Measurements from ENCODE around the gene SP9.

The SP9 gene

DNA sequence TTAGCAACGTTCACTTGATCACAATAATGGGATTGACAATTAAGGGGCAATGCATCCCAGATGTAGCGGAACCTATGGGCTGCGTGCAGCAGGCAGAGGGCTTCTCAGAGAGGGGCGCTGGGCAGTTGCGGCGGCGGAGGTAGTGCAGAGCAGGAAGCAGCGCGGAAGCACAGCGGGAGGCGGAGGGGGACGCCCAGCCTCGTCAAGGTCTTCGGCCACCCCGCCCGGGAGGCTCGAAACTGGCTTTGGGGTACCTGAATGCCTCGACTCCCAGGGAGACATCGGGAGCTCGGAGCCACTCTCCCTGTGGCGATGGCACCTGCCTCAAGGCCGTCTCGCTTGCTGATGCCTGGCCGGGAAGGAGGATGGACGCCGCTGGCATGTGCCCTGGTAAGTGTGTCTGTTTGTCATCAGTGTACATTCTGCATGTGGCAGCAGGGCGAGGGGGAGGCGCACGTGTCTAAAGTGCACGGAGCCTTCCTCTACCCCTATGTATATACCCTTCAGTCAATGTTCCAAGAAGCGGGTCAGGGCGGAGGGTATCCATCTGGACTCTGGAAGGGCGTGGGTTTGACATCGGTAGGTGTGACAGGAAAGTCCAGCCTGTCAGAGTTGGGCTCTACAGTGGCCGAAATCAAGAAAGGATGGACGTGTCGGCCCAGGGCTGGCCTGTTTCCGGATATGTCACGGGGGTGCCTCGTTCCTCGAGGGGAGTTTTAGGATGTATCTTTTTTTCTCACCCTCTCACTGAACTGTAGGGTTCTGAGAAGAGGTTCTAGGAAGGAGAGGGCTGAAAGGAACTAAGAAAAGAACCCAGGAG is 7.5 kb upstream of the SP9 start:
- Histone ChIP-seq H3K27me3 (ENCODE audit: insufficient read depth, low read length) (peaks cover 84% of the 10 kb centered on the region), H3K9me3 (ENCODE audit: insufficient read depth, low read depth, low read length) (peaks cover 3% of the 10 kb centered on the region; the same call in 1 of the 2 replicates), H3K4me1 (ENCODE audit: insufficient read depth, low read length) (peaks cover 20% of the 10 kb centered on the region; the same call in 1 of the 2 replicates), H3K36me3 (ENCODE audit: insufficient read depth, low read depth, low read length) (no peaks in the 10 kb centered on the region), H3K9ac (ENCODE audit: low read depth, low read length) (no peak overlapping the region), H3K4me3 (ENCODE audit: low read length) (peak overlapping the region; percentile 75), H3K27ac (ENCODE audit: low read length) (no peak overlapping the region)

DNA sequence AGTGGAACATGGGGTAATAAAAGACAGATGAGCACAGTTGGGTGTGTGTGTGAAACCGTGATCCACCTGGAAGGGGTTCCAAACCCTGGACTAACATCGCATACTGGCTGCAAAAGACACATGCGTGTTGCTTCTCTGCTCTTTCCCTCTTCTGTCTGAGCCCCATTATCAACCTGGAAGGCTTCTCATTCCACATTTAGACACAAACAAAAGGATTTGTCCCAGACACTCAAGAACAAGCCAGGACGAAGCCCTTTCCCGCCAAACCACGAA is 7.0 kb upstream of the SP9 start:
- Histone ChIP-seq H3K9ac (ENCODE audit: low read depth, low read length) (no peak overlapping the region), H3K4me1 (ENCODE audit: insufficient read depth, low read length) (peaks cover 25% of the 10 kb centered on the region; the same call in 1 of the 2 replicates), H3K36me3 (ENCODE audit: insufficient read depth, low read depth, low read length) (no peaks in the 10 kb centered on the region), H3K9me3 (ENCODE audit: insufficient read depth, low read depth, low read length) (peaks cover 3% of the 10 kb centered on the region; the same call in 1 of the 2 replicates), H3K27ac (ENCODE audit: low read length) (no peak overlapping the region), H3K27me3 (ENCODE audit: insufficient read depth, low read length) (peaks cover 89% of the 10 kb centered on the region), H3K4me3 (ENCODE audit: low read length) (peak overlapping the region; percentile 55; the same call in 1 of the 2 replicates)

DNA sequence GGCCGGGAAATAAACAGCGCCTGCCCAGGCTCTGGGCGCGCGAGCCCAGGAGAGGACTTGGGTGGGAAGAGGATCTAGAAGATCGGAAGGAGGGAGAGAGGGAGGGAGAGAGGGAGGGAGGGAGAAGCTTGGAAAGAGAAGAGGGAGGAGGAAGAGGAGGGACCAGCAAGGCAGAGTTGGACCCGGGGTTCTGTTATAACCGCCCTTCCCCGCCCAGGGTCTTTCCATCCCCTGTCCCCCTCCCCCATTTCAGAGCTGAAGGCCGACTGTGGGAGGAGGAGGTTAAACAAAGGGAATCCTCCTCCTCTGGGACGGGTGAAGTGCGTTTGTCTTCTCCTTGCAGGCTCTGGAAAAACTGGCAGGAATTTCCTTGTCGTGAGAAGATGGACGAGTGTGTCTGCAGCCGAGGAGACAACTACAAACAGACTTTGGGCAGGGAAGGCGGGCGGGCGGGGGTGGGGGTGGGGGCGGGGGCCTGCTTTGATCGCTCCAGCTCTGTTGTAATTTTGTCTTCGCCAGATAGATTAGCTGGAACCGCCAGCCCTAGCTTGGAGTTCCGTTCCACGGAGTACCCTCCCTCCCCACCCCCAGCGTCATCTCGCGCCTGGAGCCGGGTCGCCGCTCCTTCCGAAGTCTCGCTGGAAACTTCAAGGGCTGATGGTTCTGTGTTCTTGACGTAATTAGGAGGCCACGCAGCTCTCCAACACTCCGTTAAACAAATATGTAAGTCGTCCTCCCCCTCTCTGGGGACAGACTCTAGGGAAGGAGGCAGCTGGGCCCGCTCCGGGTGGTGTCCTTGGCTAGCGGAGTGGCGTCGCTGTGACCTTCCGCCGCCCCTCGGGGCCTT is 6.4 kb upstream of the SP9 start:
- H3K36me3 ChIP-seq (ENCODE audit: insufficient read depth, low read depth, low read length) = no peaks in the 10 kb centered on the region
- H3K4me1 ChIP-seq (ENCODE audit: insufficient read depth, low read length) = peaks cover 27% of the 10 kb centered on the region; the same call in 1 of the 2 replicates
- peaks cover 95% of the 10 kb centered on the region for H3K27me3 ChIP-seq (ENCODE audit: insufficient read depth, low read length)
- H3K27ac ChIP-seq (ENCODE audit: low read length) = no peak overlapping the region
- no peak overlapping the region for H3K9ac ChIP-seq (ENCODE audit: low read depth, low read length)
- peaks cover 3% of the 10 kb centered on the region; the same call in 1 of the 2 replicates for H3K9me3 ChIP-seq (ENCODE audit: insufficient read depth, low read depth, low read length)
- H3K4me3 ChIP-seq (ENCODE audit: low read length) = peak overlapping the region; percentile 55

DNA sequence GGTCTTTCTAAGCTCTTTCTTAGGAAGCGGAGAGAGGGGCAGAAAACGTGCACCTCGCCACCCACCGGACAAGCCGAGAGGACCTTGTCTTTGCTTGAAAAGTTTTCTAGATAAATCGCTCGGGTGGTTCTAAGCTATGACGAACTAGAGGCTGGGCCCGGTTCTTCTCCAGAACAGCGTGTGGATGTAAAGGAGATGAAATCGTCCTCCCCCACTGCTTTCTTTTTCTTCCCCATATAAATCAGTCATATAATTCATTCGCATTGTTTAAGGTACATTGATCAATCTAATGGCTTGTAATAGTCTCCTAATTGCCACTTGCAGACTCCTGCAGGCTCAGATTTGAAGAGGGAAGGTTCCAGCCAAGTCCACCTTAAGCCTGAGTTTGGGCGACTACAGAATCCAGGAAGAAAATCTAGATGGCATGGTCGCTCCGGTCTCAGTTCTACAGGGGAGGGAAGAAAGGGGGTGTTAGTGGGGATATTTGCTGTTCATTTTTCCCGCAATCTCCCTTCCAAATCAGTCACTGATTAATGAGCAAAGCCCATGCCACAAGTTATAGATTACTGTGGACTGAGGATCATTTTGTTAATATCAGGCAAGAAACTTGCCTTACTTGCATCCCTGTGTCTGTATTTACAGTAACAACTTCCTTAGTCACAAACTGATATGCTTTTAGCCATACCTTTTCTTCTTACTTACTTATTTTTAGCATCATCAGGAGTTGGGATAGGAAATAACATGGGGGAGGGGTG is 5.6 kb upstream of the SP9 start:
- no peaks in the 10 kb centered on the region for H3K36me3 ChIP-seq (ENCODE audit: insufficient read depth, low read depth, low read length)
- peaks cover 31% of the 10 kb centered on the region; the same call in 1 of the 2 replicates for H3K4me1 ChIP-seq (ENCODE audit: insufficient read depth, low read length)
- peaks cover 3% of the 10 kb centered on the region; the same call in 1 of the 2 replicates for H3K9me3 ChIP-seq (ENCODE audit: insufficient read depth, low read depth, low read length)
- no peak overlapping the region for H3K27ac ChIP-seq (ENCODE audit: low read length)
- H3K9ac ChIP-seq (ENCODE audit: low read depth, low read length) = no peak overlapping the region
- H3K4me3 ChIP-seq (ENCODE audit: low read length) = peak overlapping the region; percentile 51
- H3K27me3 ChIP-seq (ENCODE audit: insufficient read depth, low read length) = peaks cover 100% of the 10 kb centered on the region

DNA sequence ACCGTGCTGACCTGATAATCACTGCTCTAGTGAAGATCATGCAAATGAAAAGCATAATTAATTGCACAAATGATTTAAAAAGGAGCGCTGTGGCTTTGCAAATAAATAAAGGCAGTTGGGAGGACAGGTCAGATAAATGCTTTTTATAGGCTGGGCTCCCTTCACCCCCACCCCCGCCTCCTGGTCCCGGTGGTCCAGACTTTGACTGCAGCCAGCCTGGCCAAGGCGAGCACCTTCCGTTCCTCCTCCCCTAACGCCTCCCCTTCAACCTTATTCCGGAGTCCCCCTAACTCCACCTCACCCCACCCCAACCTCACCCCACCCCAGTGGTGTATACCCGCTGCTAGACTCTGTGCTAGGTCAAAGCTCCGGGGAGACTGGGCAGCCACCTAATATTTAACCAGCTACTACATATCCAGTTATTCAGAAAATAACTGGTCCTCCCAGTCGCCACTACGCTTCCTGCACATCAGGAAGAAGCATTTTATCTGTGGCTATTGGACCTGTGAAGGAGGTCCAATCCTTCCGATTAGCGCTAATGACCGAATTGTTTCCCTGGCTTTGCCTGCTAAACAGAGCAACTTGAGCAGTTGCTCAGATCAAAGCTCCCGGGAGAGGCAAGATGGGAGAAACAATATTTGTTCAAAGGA is 3.7 kb upstream of the SP9 start:
- peaks cover 100% of the 10 kb centered on the region for H3K27me3 ChIP-seq (ENCODE audit: insufficient read depth, low read length)
- peaks cover 3% of the 10 kb centered on the region; the same call in 1 of the 2 replicates for H3K9me3 ChIP-seq (ENCODE audit: insufficient read depth, low read depth, low read length)
- no peak overlapping the region for H3K27ac ChIP-seq (ENCODE audit: low read length)
- H3K4me1 ChIP-seq (ENCODE audit: insufficient read depth, low read length) = peaks cover 35% of the 10 kb centered on the region; the same call in 1 of the 2 replicates
- H3K9ac ChIP-seq (ENCODE audit: low read depth, low read length) = no peak overlapping the region
- H3K4me3 ChIP-seq (ENCODE audit: low read length) = peak overlapping the region; percentile 10; the same call in 1 of the 2 replicates
- no peaks in the 10 kb centered on the region for H3K36me3 ChIP-seq (ENCODE audit: insufficient read depth, low read depth, low read length)

DNA sequence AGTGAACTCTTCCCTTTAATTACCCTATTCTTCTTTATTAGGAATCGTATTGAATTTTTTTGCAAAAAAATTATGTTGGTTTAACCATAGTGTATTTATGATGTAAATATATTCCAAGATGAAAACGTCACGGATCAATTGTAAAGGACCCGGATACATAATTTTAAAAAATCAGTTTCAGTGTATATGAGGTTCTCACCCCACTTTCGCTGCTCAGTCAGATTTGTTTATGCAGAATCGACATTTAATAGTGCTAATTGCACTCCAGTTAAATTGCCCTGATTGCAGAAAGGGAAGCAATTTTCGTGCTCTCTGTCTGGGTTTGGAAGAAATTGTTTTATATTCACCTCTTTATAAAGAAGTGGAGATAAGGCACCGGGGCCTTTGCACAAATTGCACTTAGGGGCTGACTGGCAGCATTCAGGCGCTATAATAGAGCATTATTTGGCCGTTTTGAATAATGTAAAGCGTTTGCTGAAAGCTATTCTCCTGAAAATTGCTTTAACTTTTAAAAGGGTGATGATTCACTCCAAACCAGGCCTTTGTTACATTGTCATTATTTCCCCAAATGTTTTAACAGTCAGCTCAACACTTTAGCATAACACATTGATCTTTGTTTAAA is 3.0 kb upstream of the SP9 start:
- peaks cover 3% of the 10 kb centered on the region; the same call in 1 of the 2 replicates for H3K9me3 ChIP-seq (ENCODE audit: insufficient read depth, low read depth, low read length)
- no peaks in the 10 kb centered on the region for H3K36me3 ChIP-seq (ENCODE audit: insufficient read depth, low read depth, low read length)
- H3K4me1 ChIP-seq (ENCODE audit: insufficient read depth, low read length) = peaks cover 33% of the 10 kb centered on the region; the same call in 1 of the 2 replicates
- peaks cover 100% of the 10 kb centered on the region for H3K27me3 ChIP-seq (ENCODE audit: insufficient read depth, low read length)
- peak overlapping the region; percentile 59; the same call in 1 of the 2 replicates for H3K4me3 ChIP-seq (ENCODE audit: low read length)
- H3K27ac ChIP-seq (ENCODE audit: low read length) = no peak overlapping the region
- H3K9ac ChIP-seq (ENCODE audit: low read depth, low read length) = no peak overlapping the region

DNA sequence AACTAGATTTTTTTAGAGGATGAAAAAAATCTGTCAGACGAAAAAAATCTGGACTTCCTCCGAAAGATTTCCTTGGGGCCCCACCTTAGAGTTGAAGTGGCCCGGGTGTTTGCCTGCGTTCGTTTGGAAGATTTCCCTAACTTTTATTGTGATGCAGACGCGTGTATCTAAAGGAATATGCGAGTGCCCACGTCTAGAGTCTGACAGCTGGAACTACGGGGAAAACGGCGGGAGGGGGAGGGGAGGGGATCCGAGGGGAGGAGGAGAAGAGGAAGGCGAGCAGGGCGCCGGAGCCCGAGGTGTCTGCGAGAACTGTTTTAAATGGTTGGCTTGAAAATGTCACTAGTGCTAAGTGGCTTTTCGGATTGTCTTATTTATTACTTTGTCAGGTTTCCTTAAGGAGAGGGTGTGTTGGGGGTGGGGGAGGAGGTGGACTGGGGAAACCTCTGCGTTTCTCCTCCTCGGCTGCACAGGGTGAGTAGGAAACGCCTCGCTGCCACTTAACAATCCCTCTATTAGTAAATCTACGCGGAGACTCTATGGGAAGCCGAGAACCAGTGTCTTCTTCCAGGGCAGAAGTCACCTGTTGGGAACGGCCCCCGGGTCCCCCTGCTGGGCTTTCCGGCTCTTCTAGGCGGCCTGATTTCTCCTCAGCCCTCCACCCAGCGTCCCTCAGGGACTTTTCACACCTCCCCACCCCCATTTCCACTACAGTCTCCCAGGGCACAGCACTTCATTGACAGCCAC is 2.4 kb upstream of the SP9 start:
- H3K4me3 ChIP-seq (ENCODE audit: low read length) = peak overlapping the region; percentile 59; the same call in 1 of the 2 replicates
- H3K27ac ChIP-seq (ENCODE audit: low read length) = no peak overlapping the region
- H3K4me1 ChIP-seq (ENCODE audit: insufficient read depth, low read length) = peaks cover 30% of the 10 kb centered on the region; the same call in 1 of the 2 replicates
- H3K36me3 ChIP-seq (ENCODE audit: insufficient read depth, low read depth, low read length) = no peaks in the 10 kb centered on the region
- no peak overlapping the region for H3K9ac ChIP-seq (ENCODE audit: low read depth, low read length)
- peaks cover 3% of the 10 kb centered on the region; the same call in 1 of the 2 replicates for H3K9me3 ChIP-seq (ENCODE audit: insufficient read depth, low read depth, low read length)
- peaks cover 100% of the 10 kb centered on the region for H3K27me3 ChIP-seq (ENCODE audit: insufficient read depth, low read length)

DNA sequence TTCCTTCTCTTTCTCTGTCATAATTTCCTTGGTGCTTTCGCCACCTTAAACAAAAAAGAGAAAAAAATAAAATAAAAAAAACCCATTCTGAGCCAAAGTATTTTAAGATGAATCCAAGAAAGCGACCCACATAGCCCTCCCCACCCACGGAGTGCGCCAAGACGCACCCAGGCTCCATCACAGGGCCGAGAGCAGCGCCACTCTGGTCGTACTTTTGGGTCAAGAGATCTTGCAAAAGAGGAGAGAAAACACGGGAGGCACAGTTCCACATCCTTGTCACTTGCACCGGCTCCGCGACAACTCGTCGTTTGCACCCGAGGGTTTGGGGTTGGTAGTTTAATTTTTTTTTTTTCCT is 1.8 kb upstream of the SP9 start:
- peaks cover under 1% of the 10 kb centered on the region; the same call in 1 of the 2 replicates for H3K9me3 ChIP-seq (ENCODE audit: insufficient read depth, low read depth, low read length)
- no peak overlapping the region for H3K27ac ChIP-seq (ENCODE audit: low read length)
- H3K27me3 ChIP-seq (ENCODE audit: insufficient read depth, low read length) = peaks cover 100% of the 10 kb centered on the region

DNA sequence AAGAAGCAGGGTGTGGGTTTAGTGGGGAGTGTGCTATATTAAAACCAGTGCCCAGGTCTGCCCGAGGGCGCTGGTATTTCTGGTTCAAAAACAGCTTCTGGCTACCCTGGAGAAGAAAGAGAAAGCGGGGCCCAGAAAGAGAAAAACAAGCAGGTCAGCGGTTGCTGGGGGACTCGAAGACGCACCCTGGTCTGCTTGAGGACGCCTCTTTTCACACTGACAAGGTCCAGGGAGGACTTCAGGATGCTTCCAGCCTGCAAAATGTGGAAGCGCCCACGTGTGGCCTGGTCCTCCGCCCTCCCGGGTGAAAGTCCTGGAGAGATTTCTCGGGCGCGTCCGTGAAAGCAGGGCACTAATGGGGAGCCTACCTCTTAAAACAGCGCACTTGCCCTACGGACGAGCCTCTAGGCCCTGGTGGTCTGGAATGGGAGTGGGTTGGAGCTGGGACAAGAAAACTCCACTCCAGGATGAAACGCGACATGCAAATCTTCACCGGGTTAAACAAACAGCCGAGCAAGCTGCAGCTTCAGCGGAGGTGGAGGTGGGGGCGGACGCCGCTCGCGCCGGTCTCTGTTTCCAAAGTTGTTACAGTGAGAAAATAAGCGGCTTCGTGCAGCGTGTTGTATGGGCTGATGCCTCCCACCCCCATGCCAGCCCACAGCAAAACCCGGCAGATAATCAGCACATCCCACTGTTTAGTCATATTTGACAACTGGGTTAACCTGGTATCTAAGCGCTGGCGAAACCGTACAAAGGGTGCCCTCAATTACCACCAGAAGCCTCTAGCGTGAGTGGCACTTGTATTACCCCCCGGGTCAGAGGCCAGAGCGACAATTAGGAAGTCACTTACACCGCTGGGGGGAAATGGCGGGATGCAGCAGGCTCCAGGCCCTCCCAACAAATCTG is 1.1 kb upstream of the SP9 start:
- peak overlapping the region; percentile 44 for H3K4me3 ChIP-seq (ENCODE audit: low read length)

More for the DNA sequence above, 1.8 kb upstream of the SP9 start:
- peaks cover 30% of the 10 kb centered on the region; the same call in 1 of the 2 replicates for H3K4me1 ChIP-seq (ENCODE audit: insufficient read depth, low read length)
- H3K4me3 ChIP-seq (ENCODE audit: low read length) = peak overlapping the region; percentile 59; the same call in 1 of the 2 replicates
- H3K36me3 ChIP-seq (ENCODE audit: insufficient read depth, low read depth, low read length) = no peaks in the 10 kb centered on the region
- no peak overlapping the region for H3K9ac ChIP-seq (ENCODE audit: low read depth, low read length)

More for the DNA sequence above, 1.1 kb upstream of the SP9 start:
- H3K36me3 ChIP-seq (ENCODE audit: insufficient read depth, low read depth, low read length) = no peaks in the 10 kb centered on the region
- peaks cover 34% of the 10 kb centered on the region; the same call in 1 of the 2 replicates for H3K4me1 ChIP-seq (ENCODE audit: insufficient read depth, low read length)
- H3K9me3 ChIP-seq (ENCODE audit: insufficient read depth, low read depth, low read length) = no peaks in the 10 kb centered on the region
- no peak overlapping the region for H3K27ac ChIP-seq (ENCODE audit: low read length)
- no peak overlapping the region for H3K9ac ChIP-seq (ENCODE audit: low read depth, low read length)
- peaks cover 100% of the 10 kb centered on the region for H3K27me3 ChIP-seq (ENCODE audit: insufficient read depth, low read length)

All from iPS-20b (cell line).